Measurements from ENCODE around the gene SMIM23.

DNA sequence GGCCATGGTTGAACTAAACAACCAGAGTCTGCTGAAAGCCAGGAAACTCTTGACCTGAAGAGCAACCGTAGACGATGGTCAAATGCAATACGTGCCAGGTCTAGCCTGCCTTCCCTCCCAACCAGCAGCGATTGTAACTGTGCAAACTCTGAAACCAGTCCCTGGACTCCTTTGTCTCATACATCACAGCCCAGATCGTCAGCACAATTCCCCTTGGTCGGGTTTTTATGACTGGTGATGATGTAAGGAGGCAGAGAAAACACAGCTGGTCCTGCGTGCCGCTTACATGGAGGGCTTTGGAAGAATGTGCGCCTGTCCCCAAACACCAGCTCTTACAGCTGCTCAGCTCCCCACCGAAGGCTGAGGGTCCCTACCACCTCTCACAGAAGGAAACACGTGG lies 24.6 kb downstream of the SMIM23 start:
- TF ChIP-seq, protein P1, sequence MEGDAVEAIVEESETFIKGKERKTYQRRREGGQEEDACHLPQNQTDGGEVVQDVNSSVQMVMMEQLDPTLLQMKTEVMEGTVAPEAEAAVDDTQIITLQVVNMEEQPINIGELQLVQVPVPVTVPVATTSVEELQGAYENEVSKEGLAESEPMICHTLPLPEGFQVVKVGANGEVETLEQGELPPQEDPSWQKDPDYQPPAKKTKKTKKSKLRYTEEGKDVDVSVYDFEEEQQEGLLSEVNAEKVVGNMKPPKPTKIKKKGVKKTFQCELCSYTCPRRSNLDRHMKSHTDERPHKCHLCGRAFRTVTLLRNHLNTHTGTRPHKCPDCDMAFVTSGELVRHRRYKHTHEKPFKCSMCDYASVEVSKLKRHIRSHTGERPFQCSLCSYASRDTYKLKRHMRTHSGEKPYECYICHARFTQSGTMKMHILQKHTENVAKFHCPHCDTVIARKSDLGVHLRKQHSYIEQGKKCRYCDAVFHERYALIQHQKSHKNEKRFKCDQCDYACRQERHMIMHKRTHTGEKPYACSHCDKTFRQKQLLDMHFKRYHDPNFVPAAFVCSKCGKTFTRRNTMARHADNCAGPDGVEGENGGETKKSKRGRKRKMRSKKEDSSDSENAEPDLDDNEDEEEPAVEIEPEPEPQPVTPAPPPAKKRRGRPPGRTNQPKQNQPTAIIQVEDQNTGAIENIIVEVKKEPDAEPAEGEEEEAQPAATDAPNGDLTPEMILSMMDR (IDR thresholded peaks at IDR 0.05) = no peak
- no peak for TF ChIP-seq POLR2A (IDR thresholded peaks at IDR 0.05; ENCODE audit: low read depth)
